Lower lobe of right lung (tissue), 2 donors: Measurements from ENCODE around the gene RARG. TPM values are rescaled to one million over a fixed set of nuclear protein-coding genes. Genes with fewer than 3 reads are reported as not detected.

Experiments
- ATAC-seq, 2 donors: fragments of 200-7000 bp; cut with Tn5 transposase; one replicate each; pipeline ENCODE4 v1.9.1; 2020 to 2022; ENCODE audit warnings: mild to moderate bottlenecking in 2 of 2, moderate library complexity in 2 of 2
- DNase-seq: peaks from one replicate; pipeline ENCODE4 v3.0.0-alpha.2; 2020
- H3K27ac ChIP-seq: fragments of 200-600 bp; one replicate; pipeline ENCODE4 v1.8.0; 2022
- H3K27me3 ChIP-seq: fragments of 200-600 bp; one replicate; pipeline ENCODE4 v1.8.0; 2022; ENCODE audit warnings: low read depth
- H3K36me3 ChIP-seq: fragments of 200-600 bp; one replicate; pipeline ENCODE4 v1.8.0; 2022; ENCODE audit warnings: mild to moderate bottlenecking
- H3K4me1 ChIP-seq: fragments of 200-600 bp; one replicate; pipeline ENCODE4 v1.8.0; 2022
- H3K4me3 ChIP-seq: fragments of 200-600 bp; one replicate; pipeline ENCODE4 v1.8.0; 2022; ENCODE audit warnings: mild to moderate bottlenecking
- H3K9me3 ChIP-seq: fragments of 200-600 bp; one replicate; pipeline ENCODE4 v1.8.0; 2022
- CTCF ChIP-seq: fragments of 200-600 bp; IDR thresholded peaks from one replicate; pipeline ENCODE4 v1.8.0; 2022; ENCODE audit warnings: antibody characterized with exemption, mild to moderate bottlenecking
- intact Hi-C: fragments of 100-400 bp; cut with DNase I; formaldehyde crosslinking; loops from one replicate; pipeline ENCODE4 v1.11.0; 2022
- total RNA-seq: library from RNA; stranded (reverse); fragmentation: NEBNext Ultra II Directional; extraction: Animal tissue kit (Norgen Biotek cat#: 25700); gene quantifications from one replicate; pipeline ENCODE4 v1.2.1, GENCODE V29; 2021
- donor health status: DM: no; HTN: yes; CAD: no; lungs with severe emphysema.

RARG gene
- total RNA-seq, 1 donor from 2014 or later = 30.1 TPM

- DNase-seq = peak; percentile 68
- Histone ChIP-seq H3K9me3 (no peaks in the 10 kb centered on the region), H3K36me3 (peaks cover 19% of the 10 kb centered on the region), H3K27ac (peak overlapping the region; percentile 87), H3K4me3 (peak overlapping the region; percentile 84), H3K4me1 (peaks cover 30% of the 10 kb centered on the region), H3K27me3 (no peaks in the 10 kb centered on the region)
- intact Hi-C loops = no loop called here
- peak; percentile 53 to 60 for ATAC-seq
- no peak for TF ChIP-seq CTCF
Observed at GRCh38 chr12:53252349-53252916, 20.4 kb upstream of the RARG start.

- H3K27me3 ChIP-seq = no peaks in the 10 kb centered on the region
- intact Hi-C loops = no loop called here
- peak overlapping the region; percentile 87 for H3K27ac ChIP-seq
- H3K4me1 ChIP-seq = peaks cover 30% of the 10 kb centered on the region
- no peaks in the 10 kb centered on the region for H3K9me3 ChIP-seq
- H3K4me3 ChIP-seq = peak overlapping the region; percentile 84
- peaks cover 19% of the 10 kb centered on the region for H3K36me3 ChIP-seq
- ATAC-seq = peak; percentile 94 to 96
- peak; percentile 31 for TF ChIP-seq CTCF
- peak; percentile 83 for DNase-seq
Observed at GRCh38 chr12:53251477-53252348, 19.7 kb upstream of the RARG start.

- no peak overlapping the region for H3K4me3 ChIP-seq
- H3K36me3 ChIP-seq = no peaks in the 10 kb centered on the region
- intact Hi-C loops = no loop called here
- no peaks in the 10 kb centered on the region for H3K27me3 ChIP-seq
- TF ChIP-seq CTCF = no peak
- no peak overlapping the region for H3K27ac ChIP-seq
- no peaks in the 10 kb centered on the region for H3K9me3 ChIP-seq
- H3K4me1 ChIP-seq = no peaks in the 10 kb centered on the region
- no peak for DNase-seq
- ATAC-seq = no peak
Observed at GRCh38 chr12:53245286-53245685, 13.3 kb upstream of the RARG start.

- TF ChIP-seq CTCF = no peak
- intact Hi-C loops = no loop called here
- Histone ChIP-seq H3K27me3 (no peaks in the 10 kb centered on the region), H3K36me3 (no peaks in the 10 kb centered on the region), H3K9me3 (no peaks in the 10 kb centered on the region), H3K27ac (no peak overlapping the region), H3K4me3 (no peak overlapping the region), H3K4me1 (no peaks in the 10 kb centered on the region)
- ATAC-seq (no peak), DNase-seq (no peak)
Observed at GRCh38 chr12:53244337-53244736, 12.3 kb upstream of the RARG start.

GRCh38 chr12:53241623-53242412, 9.8 kb upstream of the RARG start:
- no peak overlapping the region for H3K4me3 ChIP-seq
- TF ChIP-seq CTCF = no peak
- no peaks in the 10 kb centered on the region for H3K36me3 ChIP-seq
- H3K27me3 ChIP-seq = no peaks in the 10 kb centered on the region
- H3K27ac ChIP-seq = no peak overlapping the region
- ATAC-seq = peak in 1 of 2 donors; percentile 13
- intact Hi-C loops = no loop called here
- H3K9me3 ChIP-seq = no peaks in the 10 kb centered on the region
- no peak for DNase-seq
- no peaks in the 10 kb centered on the region for H3K4me1 ChIP-seq
